Esophagus (tissue), 2 donors: Measurements from ENCODE around the gene TBC1D21. TPM values are rescaled to one million over a fixed set of nuclear protein-coding genes. Genes with fewer than 3 reads are reported as not detected.

Experiments used
- H3K27ac ChIP-seq, 2 donors: one replicate each; pipeline ENCODE4 v1.5.1; 2013; ENCODE audit warnings: low read depth in 2 of 2, mild to moderate bottlenecking in 2 of 2, inconsistent platforms in 1 of 2, low read length in 1 of 2, moderate library complexity in 1 of 2
- H3K27me3 ChIP-seq, 2 donors: one replicate each; pipeline ENCODE4 v1.6.1; 2013; ENCODE audit warnings: low read length in 2 of 2, control low read depth in 1 of 2, mild to moderate bottlenecking in 1 of 2; ENCODE audit not compliant: insufficient read depth in 2 of 2, control insufficient read depth in 1 of 2
- H3K36me3 ChIP-seq, 2 donors: one replicate each; pipeline ENCODE4 v1.6.1; 2013; ENCODE audit warnings: low read length in 1 of 2; ENCODE audit not compliant: control insufficient read depth in 2 of 2, insufficient read depth in 2 of 2
- H3K4me1 ChIP-seq, 2 donors: one replicate each; pipeline ENCODE4 v1.6.1; 2013; ENCODE audit warnings: low read length in 1 of 2; ENCODE audit not compliant: control insufficient read depth in 2 of 2, insufficient read depth in 2 of 2
- H3K4me3 ChIP-seq, 2 donors: one replicate each; pipeline ENCODE4 v1.5.1; 2013; ENCODE audit warnings: low read length in 2 of 2, mild to moderate bottlenecking in 2 of 2, low read depth in 1 of 2, moderate library complexity in 1 of 2
- H3K9me3 ChIP-seq, 2 donors: one replicate each; pipeline ENCODE4 v1.6.1; 2013; ENCODE audit warnings: mild to moderate bottlenecking in 2 of 2, low read depth in 1 of 2, low read length in 1 of 2, moderate library complexity in 1 of 2; ENCODE audit not compliant: control insufficient read depth in 2 of 2, insufficient read depth in 1 of 2
- WGBS, 2 donors: extraction: QIAGEN DNeasy Blood & Tissue Kit; methylation state at CpG; one replicate each; pipeline ENCODE4 v1.1.7; 2013; 5-methylcytosine and 5-hydroxymethylcytosine counted together
- polyA plus RNA-seq, 2 donors: library from polyadenylated mRNA; stranded (reverse); fragments of 200-250 nt; gene quantifications; one replicate each; pipeline ENCODE4 v1.2.3, GENCODE V29; 2013
- donor health status: healthy with polysubstance abuse.
- donor health status: Bipolar disorder and iron deficiency.

Gene TBC1D21
- polyA plus RNA-seq, 2 donors: not detected

GRCh38 chr15:73905225-73905827, 32.0 kb downstream of the TBC1D21 start:
- peaks cover 0 to 2% of the 10 kb centered on the region in 2 donors for H3K4me1 ChIP-seq
- H3K27me3 ChIP-seq: no peaks in the 10 kb centered on the region
- H3K4me3 ChIP-seq: no peak overlapping the region
- H3K9me3 ChIP-seq: no peaks in the 10 kb centered on the region
- WGBS, 2 donors: 89 to 94% methylated on average over 3 of the region's 3 CpGs
- H3K36me3 ChIP-seq: no peaks in the 10 kb centered on the region
- H3K27ac ChIP-seq: no peak overlapping the region

GRCh38 chr15:73906346-73907034, 33.1 kb downstream of the TBC1D21 start:
- H3K9me3 ChIP-seq: no peaks in the 10 kb centered on the region
- 71 to 81% methylated on average over 4 of the region's 4 CpGs for WGBS, 2 donors
- no peaks in the 10 kb centered on the region for H3K27me3 ChIP-seq

GRCh38 chr15:73907035-73907408, 33.7 kb downstream of the TBC1D21 start:
- Histone ChIP-seq H3K9me3 (no peaks in the 10 kb centered on the region), H3K27ac (no peak overlapping the region), H3K4me1 (peaks cover 0 to 2% of the 10 kb centered on the region in 2 donors), H3K27me3 (no peaks in the 10 kb centered on the region), H3K36me3 (no peaks in the 10 kb centered on the region), H3K4me3 (no peak overlapping the region)
- WGBS, 2 donors: 63 to 74% methylated on average over 2 of the region's 2 CpGs

More at GRCh38 chr15:73906346-73907034, 33.1 kb downstream of the TBC1D21 start:
- no peaks in the 10 kb centered on the region for H3K36me3 ChIP-seq
- no peak overlapping the region for H3K4me3 ChIP-seq
- H3K27ac ChIP-seq: no peak overlapping the region
- peaks cover 0 to 2% of the 10 kb centered on the region in 2 donors for H3K4me1 ChIP-seq

DNA sequence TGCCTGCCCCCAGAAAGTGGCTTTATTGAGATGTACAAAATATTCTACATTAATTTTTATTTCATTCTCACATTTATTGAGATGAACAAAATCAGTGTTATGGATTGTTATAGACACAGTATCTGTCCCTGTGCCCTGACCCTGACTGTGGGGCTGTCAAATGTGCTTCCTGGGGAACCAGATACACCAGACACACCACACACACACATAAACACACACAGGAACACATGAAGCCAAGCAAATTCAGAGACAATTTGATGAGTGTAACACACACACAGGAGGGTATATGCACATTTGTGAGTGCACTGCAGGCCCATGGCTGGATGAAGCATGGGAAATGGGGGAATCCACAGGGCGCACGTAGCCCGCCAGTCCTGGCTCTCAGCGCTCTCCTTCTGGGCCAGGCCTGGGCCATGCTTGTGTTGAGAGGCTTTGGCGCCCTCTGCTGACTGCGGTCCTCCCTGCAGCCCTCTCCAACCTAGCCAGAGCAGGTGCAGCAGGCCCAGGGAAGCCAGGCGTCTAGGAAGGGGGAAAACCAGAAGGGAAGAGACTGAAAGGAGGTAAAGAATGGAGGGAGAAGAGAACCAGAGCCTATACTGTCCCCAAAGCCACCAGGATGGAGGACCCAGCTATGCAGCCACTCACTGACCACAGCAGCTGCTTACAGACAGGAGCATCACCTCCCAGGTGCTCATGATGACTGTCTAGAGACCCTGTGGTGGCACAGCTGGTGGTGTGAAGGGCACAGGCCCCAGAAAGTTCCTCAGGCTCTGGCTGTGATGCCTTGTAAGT, 34.9 kb downstream of the TBC1D21 start:
- Histone ChIP-seq H3K4me1 (peaks cover 0 to 2% of the 10 kb centered on the region in 2 donors), H3K9me3 (no peaks in the 10 kb centered on the region), H3K36me3 (no peaks in the 10 kb centered on the region), H3K27me3 (no peaks in the 10 kb centered on the region), H3K4me3 (no peak overlapping the region), H3K27ac (no peak overlapping the region)
- 12 to 17% methylated on average over 7 of the region's 7 CpGs for WGBS, 2 donors

GRCh38 chr15:73908822-73909122, 35.4 kb downstream of the TBC1D21 start:
- no peaks in the 10 kb centered on the region for H3K9me3 ChIP-seq
- H3K27ac ChIP-seq: no peak overlapping the region
- peaks cover 0 to 2% of the 10 kb centered on the region in 2 donors for H3K4me1 ChIP-seq
- no peak overlapping the region for H3K4me3 ChIP-seq
- no peaks in the 10 kb centered on the region for H3K36me3 ChIP-seq
- H3K27me3 ChIP-seq: no peaks in the 10 kb centered on the region
- WGBS, 2 donors: 89 to 93% methylated on average over 2 of the region's 2 CpGs

DNA sequence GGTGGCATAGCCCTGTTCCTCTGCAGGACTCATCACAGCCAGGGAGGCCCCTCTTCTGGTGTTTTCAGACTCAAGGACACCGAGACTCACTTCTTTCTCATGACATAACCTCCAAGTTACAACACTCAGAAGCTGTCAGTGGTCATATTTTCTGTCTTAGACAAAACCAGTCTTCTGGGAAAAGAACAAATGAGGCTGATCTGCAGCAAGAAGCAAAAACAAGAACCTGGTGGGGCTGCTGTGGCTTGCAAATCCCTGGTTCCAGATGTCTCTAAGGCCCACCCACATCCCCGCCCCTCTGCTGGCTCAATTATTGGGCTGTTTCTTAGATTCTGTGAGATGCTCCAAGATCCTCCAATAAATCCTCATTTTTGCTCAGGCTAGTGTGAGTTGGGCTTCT, 36.3 kb downstream of the TBC1D21 start:
- H3K9me3 ChIP-seq: no peaks in the 10 kb centered on the region
- no peaks in the 10 kb centered on the region for H3K27me3 ChIP-seq
- no peak overlapping the region for H3K27ac ChIP-seq
- peaks cover 0 to 2% of the 10 kb centered on the region in 2 donors for H3K4me1 ChIP-seq
- WGBS, 2 donors: 85 to 89% methylated on average over 2 of the region's 2 CpGs
- H3K36me3 ChIP-seq: no peaks in the 10 kb centered on the region
- H3K4me3 ChIP-seq: no peak overlapping the region

DNA sequence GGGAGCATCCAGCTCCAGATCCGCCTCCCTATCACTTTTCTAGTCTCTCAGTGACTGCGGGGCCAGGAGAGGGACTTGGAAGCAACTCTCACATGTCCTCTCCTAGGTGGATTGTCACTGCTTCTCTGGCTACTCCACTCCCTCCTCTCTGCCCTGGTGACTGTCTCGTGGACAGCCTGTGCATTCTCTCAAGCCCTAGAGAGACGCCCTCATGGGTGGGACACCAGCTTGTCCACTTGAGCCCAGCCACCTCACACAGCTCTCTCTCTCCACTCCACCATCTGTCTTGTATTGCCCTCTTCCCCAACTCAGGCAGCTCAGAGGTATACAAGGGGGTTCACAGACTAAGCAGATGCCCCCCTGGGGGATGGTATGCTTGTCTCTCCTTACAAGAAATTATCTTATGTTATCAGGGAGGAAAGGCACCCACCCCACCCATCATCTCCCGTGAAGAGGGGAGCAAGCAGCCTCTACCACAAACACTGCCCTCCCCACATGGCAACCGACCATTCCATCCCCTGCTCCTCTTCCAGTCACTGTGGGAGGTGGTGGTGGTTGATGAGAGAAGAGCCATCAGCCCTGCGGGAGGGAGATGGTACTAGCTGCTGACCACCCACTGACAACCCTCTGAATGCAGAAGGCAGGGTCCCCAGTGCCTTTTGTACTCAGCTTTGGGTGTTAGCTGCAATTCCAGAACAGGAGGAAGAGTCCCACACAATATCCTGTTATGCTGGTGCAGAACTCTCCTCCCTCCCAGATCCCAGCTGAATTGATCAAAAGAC, 37.3 kb downstream of the TBC1D21 start:
- Histone ChIP-seq H3K27me3 (no peaks in the 10 kb centered on the region), H3K9me3 (no peaks in the 10 kb centered on the region), H3K4me1 (peaks cover 0 to 2% of the 10 kb centered on the region in 2 donors), H3K4me3 (no peak overlapping the region), H3K36me3 (no peaks in the 10 kb centered on the region), H3K27ac (no peak overlapping the region)
- WGBS, 2 donors: 72 to 87% methylated on average over 7 of the region's 7 CpGs

- H3K27me3 ChIP-seq: no peaks in the 10 kb centered on the region
- no peak overlapping the region for H3K4me3 ChIP-seq
- H3K27ac ChIP-seq: no peak overlapping the region
- H3K36me3 ChIP-seq: no peaks in the 10 kb centered on the region
- H3K4me1 ChIP-seq: peaks cover 0 to 2% of the 10 kb centered on the region in 2 donors
- 75 to 82% methylated on average over 7 of the region's 7 CpGs for WGBS, 2 donors
- no peaks in the 10 kb centered on the region for H3K9me3 ChIP-seq
Measured at GRCh38 chr15:73912030-73912596, 38.7 kb downstream of the TBC1D21 start.

GRCh38 chr15:73914145-73914544, 40.8 kb downstream of the TBC1D21 start:
- 63 to 81% methylated on average over 3 of the region's 3 CpGs for WGBS, 2 donors

More at GRCh38 chr15:73914145-73914544, 40.8 kb downstream of the TBC1D21 start:
- no peak overlapping the region for H3K4me3 ChIP-seq
- H3K27ac ChIP-seq: no peak overlapping the region
- no peaks in the 10 kb centered on the region for H3K27me3 ChIP-seq
- no peaks in the 10 kb centered on the region for H3K36me3 ChIP-seq
- H3K9me3 ChIP-seq: no peaks in the 10 kb centered on the region
- H3K4me1 ChIP-seq: no peaks in the 10 kb centered on the region
